Caco-2 (cell line): ENCODE data around the gene PTPN3. TPM values are rescaled to one million over a fixed set of nuclear protein-coding genes. Genes with fewer than 3 reads are reported as not detected.

Experiments used
- BruUV-seq: library from RNA; stranded (reverse); fragments of 400-500 nt; replicated peaks from 2 replicates; lab custom pipeline; 2021; lab: Mats Ljungman, UMichigan
- CTCF ChIA-PET: fragments of 300-600 bp; sonication (Branson Sonifier 250); formaldehyde crosslinking; loops from one replicate; lab custom pipeline; 2022; ENCODE audit warnings: antibody characterized with exemption; lab: Charles Lee
- POLR2A ChIA-PET: fragments of 300-600 bp; sonication (Branson Sonifier 250); formaldehyde crosslinking; loops from one replicate; lab custom pipeline; 2022; ENCODE audit warnings: antibody characterized with exemption; lab: Charles Lee
- DNase-seq, 2 experiments: peaks; one replicate each; pipeline versions ENCODE4 v3.0.0 to v3.0.0-alpha.2; 2020 to 2022
- H3K27me3 ChIP-seq: replicated peaks from 2 replicates; pipeline ENCODE4 v1.6.0; 2011; ENCODE audit warnings: low read length; ENCODE audit not compliant: control insufficient read depth, insufficient read depth
- H3K36me3 ChIP-seq: 2 replicates; pipeline ENCODE4 v1.5.1; 2011; ENCODE audit warnings: low read length; ENCODE audit not compliant: control insufficient read depth, insufficient read depth
- H3K4me1 ChIP-seq: fragments of 250-450 bp; sonication (Bioruptor Pico); 2 replicates; pipeline ENCODE4 v1.5.1; 2020; ENCODE audit warnings: mild to moderate bottlenecking
- H3K4me3 ChIP-seq: 2 replicates; pipeline ENCODE4 v1.5.1; 2011; ENCODE audit warnings: low read depth, mild to moderate bottlenecking, control low read depth, low read length
- H3K9me3 ChIP-seq: fragments of 250-450 bp; sonication (Bioruptor Pico); 2 replicates; pipeline ENCODE4 v1.5.1; 2020; ENCODE audit warnings: mild to moderate bottlenecking, moderate library complexity
- H3K27ac Mint-ChIP-seq: one replicate; pipeline ENCODE4 v1.8.0; 2022; ENCODE audit warnings: mixed read lengths; ENCODE audit not compliant: unreplicated experiment
- H3K27me3 Mint-ChIP-seq: one replicate; pipeline ENCODE4 v1.8.0; 2022; ENCODE audit warnings: mixed read lengths; ENCODE audit not compliant: insufficient read depth, unreplicated experiment
- H3K36me3 Mint-ChIP-seq: one replicate; pipeline ENCODE4 v1.8.0; 2022; ENCODE audit warnings: mild to moderate bottlenecking, mixed read lengths; ENCODE audit not compliant: insufficient read depth, unreplicated experiment
- H3K4me1 Mint-ChIP-seq: one replicate; pipeline ENCODE4 v1.8.0; 2022; ENCODE audit warnings: low read depth, mixed read lengths; ENCODE audit not compliant: unreplicated experiment
- H3K4me3 Mint-ChIP-seq: one replicate; pipeline ENCODE4 v1.8.0; 2022; ENCODE audit warnings: mild to moderate bottlenecking, moderate library complexity, mixed read lengths; ENCODE audit not compliant: unreplicated experiment
- H3K9me3 Mint-ChIP-seq: one replicate; pipeline ENCODE4 v1.8.0; 2022; ENCODE audit warnings: mixed read lengths; ENCODE audit not compliant: unreplicated experiment
- intact Hi-C: fragments of 100-400 bp; cut with micrococcal nuclease; formaldehyde crosslinking; loops from one replicate; pipeline ENCODE4 v1.10.0; 2022; ENCODE audit not compliant: unreplicated experiment
- total RNA-seq: library from RNA; stranded (reverse); gene quantifications from 2 replicates; pipeline ENCODE4 v1.2.3, GENCODE V29; 2022
- TF ChIP-seq, protein P1 (sequence below), 2 experiments: fragments of 200-600 bp in 1 of 2; IDR thresholded peaks; 1 replicate in 1 of 2; 2 replicates in 1 of 2; pipeline versions ENCODE4 v1.5.1 to v1.8.0; 2011 to 2022; ENCODE audit warnings: antibody characterized with exemption in 1 of 2, control low read depth in 1 of 2, inconsistent platforms in 1 of 2, low read depth in 1 of 2, low read length in 1 of 2, mild to moderate bottlenecking in 1 of 2, moderate library complexity in 1 of 2; ENCODE audit not compliant: insufficient read depth in 1 of 2, severe bottlenecking in 1 of 2, unreplicated experiment in 1 of 2

The PTPN3 gene
- total RNA-seq, 1 experiment from 2014 or later, result 12.4 TPM

- ChIA-PET POLR2A (no interaction called here), CTCF (no interaction called here)
- intact Hi-C loops, result no loop called here
Measured at GRCh38 chr9:109427886-109428285, 70.2 kb downstream of the PTPN3 start.

GRCh38 chr9:109426626-109427402 is 71.3 kb downstream of the PTPN3 start:
- CTCF ChIA-PET, result no interaction called here

More at GRCh38 chr9:109427886-109428285, 70.2 kb downstream of the PTPN3 start:
- Mint-ChIP-seq H3K27ac (no peak overlapping the region), H3K9me3 (no peaks in the 10 kb centered on the region), H3K36me3 (no peaks in the 10 kb centered on the region), H3K27me3 (no peaks in the 10 kb centered on the region), H3K4me1 (no peaks in the 10 kb centered on the region), H3K4me3 (no peak overlapping the region)
- TF ChIP-seq, protein P1, sequence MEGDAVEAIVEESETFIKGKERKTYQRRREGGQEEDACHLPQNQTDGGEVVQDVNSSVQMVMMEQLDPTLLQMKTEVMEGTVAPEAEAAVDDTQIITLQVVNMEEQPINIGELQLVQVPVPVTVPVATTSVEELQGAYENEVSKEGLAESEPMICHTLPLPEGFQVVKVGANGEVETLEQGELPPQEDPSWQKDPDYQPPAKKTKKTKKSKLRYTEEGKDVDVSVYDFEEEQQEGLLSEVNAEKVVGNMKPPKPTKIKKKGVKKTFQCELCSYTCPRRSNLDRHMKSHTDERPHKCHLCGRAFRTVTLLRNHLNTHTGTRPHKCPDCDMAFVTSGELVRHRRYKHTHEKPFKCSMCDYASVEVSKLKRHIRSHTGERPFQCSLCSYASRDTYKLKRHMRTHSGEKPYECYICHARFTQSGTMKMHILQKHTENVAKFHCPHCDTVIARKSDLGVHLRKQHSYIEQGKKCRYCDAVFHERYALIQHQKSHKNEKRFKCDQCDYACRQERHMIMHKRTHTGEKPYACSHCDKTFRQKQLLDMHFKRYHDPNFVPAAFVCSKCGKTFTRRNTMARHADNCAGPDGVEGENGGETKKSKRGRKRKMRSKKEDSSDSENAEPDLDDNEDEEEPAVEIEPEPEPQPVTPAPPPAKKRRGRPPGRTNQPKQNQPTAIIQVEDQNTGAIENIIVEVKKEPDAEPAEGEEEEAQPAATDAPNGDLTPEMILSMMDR (IDR thresholded peaks at IDR 0.05; ENCODE audit: insufficient read depth in 1 of 2, low read depth in 1 of 2, low read length in 1 of 2, severe bottlenecking in 1 of 2, unreplicated experiment in 1 of 2), result no peak
- no peak for DNase-seq
- Histone ChIP-seq H3K27me3 (no peaks in the 10 kb centered on the region), H3K4me3 (no peak overlapping the region), H3K4me1 (no peaks in the 10 kb centered on the region), H3K36me3 (no peaks in the 10 kb centered on the region), H3K9me3 (no peaks in the 10 kb centered on the region)
- no TSS peak for BruUV-seq

DNA sequence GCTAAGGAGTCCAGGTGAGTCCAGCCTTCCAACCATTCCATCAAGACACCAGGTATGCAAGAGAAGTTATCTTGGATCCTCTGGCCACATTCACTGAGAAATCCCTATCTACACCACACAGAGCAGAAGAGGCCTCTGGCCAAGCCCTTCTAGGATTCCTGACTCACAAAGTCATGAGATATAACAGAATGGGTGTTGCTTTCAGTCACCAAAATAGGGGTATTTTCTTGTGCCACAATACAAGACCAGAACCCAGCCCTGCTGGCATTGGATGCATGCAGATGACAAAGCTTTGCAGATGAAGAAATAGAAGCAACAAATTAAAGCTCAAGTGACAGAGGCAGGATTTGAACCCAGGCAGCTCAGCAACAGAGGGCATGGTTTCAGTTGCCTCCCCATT is 73.5 kb downstream of the PTPN3 start:
- no peak for DNase-seq
- H3K4me1 ChIP-seq, result no peaks in the 10 kb centered on the region
- Mint-ChIP-seq H3K4me3 (no peak overlapping the region), H3K9me3 (no peaks in the 10 kb centered on the region), H3K4me1 (no peaks in the 10 kb centered on the region), H3K27ac (no peak overlapping the region), H3K36me3 (peaks cover 6% of the 10 kb centered on the region), H3K27me3 (no peaks in the 10 kb centered on the region)
- TF ChIP-seq, protein P1 (IDR thresholded peaks at IDR 0.05; ENCODE audit: insufficient read depth in 1 of 2, low read depth in 1 of 2, low read length in 1 of 2, severe bottlenecking in 1 of 2, unreplicated experiment in 1 of 2), result no peak
- ChIA-PET POLR2A (no interaction called here), CTCF (no interaction called here)
- H3K9me3 ChIP-seq, result no peaks in the 10 kb centered on the region
- no peak overlapping the region for H3K4me3 ChIP-seq
- BruUV-seq, result no TSS peak
- H3K36me3 ChIP-seq, result no peaks in the 10 kb centered on the region
- intact Hi-C loops, result no loop called here
- no peaks in the 10 kb centered on the region for H3K27me3 ChIP-seq

More at GRCh38 chr9:109426626-109427402, 71.3 kb downstream of the PTPN3 start:
- Histone ChIP-seq H3K36me3 (no peaks in the 10 kb centered on the region), H3K9me3 (no peaks in the 10 kb centered on the region), H3K4me3 (no peak overlapping the region), H3K27me3 (no peaks in the 10 kb centered on the region), H3K4me1 (no peaks in the 10 kb centered on the region)
- DNase-seq, result no peak
- POLR2A ChIA-PET, result no interaction called here
- Mint-ChIP-seq H3K36me3 (no peaks in the 10 kb centered on the region), H3K4me1 (no peaks in the 10 kb centered on the region), H3K4me3 (no peak overlapping the region), H3K27me3 (no peaks in the 10 kb centered on the region), H3K27ac (no peak overlapping the region), H3K9me3 (no peaks in the 10 kb centered on the region)
- TF ChIP-seq, protein P1 (IDR thresholded peaks at IDR 0.05; ENCODE audit: insufficient read depth in 1 of 2, low read depth in 1 of 2, low read length in 1 of 2, severe bottlenecking in 1 of 2, unreplicated experiment in 1 of 2), result no peak
- intact Hi-C loops, result no loop called here
- BruUV-seq, result no TSS peak
